Measurements from ENCODE around the gene LDLRAD4.

GRCh38 chr18:13642440-13642827, 423.9 kb downstream of the LDLRAD4 start:
- TF ChIP-seq, protein P1, sequence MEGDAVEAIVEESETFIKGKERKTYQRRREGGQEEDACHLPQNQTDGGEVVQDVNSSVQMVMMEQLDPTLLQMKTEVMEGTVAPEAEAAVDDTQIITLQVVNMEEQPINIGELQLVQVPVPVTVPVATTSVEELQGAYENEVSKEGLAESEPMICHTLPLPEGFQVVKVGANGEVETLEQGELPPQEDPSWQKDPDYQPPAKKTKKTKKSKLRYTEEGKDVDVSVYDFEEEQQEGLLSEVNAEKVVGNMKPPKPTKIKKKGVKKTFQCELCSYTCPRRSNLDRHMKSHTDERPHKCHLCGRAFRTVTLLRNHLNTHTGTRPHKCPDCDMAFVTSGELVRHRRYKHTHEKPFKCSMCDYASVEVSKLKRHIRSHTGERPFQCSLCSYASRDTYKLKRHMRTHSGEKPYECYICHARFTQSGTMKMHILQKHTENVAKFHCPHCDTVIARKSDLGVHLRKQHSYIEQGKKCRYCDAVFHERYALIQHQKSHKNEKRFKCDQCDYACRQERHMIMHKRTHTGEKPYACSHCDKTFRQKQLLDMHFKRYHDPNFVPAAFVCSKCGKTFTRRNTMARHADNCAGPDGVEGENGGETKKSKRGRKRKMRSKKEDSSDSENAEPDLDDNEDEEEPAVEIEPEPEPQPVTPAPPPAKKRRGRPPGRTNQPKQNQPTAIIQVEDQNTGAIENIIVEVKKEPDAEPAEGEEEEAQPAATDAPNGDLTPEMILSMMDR (conservative IDR thresholded peaks at IDR 0.05; ENCODE audit: low read depth in 2 of 2), result no peak
- TF ChIP-seq POLR2AphosphoS5 (IDR thresholded peaks at IDR 0.05; ENCODE audit: low read depth) (no peak), CREB1 (CRISPR knock-in tag; IDR thresholded peaks at IDR 0.05; ENCODE audit: low read depth) (no peak), EZH2 (IDR thresholded peaks at IDR 0.05; ENCODE audit: low read depth, unreplicated experiment) (no peak), EZH2phosphoT487 (IDR thresholded peaks at IDR 0.05; ENCODE audit: unreplicated experiment) (no peak), REST (IDR thresholded peaks at IDR 0.05; ENCODE audit: unreplicated experiment) (no peak), NANOG (IDR thresholded peaks at IDR 0.05; ENCODE audit: borderline replicate concordance) (no peak), ZNF462 (CRISPR knock-in tag; IDR thresholded peaks at IDR 0.05) (no peak), STAT1 (IDR thresholded peaks at IDR 0.05; ENCODE audit: unreplicated experiment) (no peak), ZNF331 (CRISPR knock-in tag; IDR thresholded peaks at IDR 0.05; ENCODE audit: low read depth) (no peak)

Data from GM23338 (cell line).